ENCODE data around the gene EXOC3L2. TPM values are rescaled to one million over a fixed set of nuclear protein-coding genes. Genes with fewer than 3 reads are reported as not detected.

Gene EXOC3L2
- polyA plus RNA-seq, 3 donors, result not detected

DNA sequence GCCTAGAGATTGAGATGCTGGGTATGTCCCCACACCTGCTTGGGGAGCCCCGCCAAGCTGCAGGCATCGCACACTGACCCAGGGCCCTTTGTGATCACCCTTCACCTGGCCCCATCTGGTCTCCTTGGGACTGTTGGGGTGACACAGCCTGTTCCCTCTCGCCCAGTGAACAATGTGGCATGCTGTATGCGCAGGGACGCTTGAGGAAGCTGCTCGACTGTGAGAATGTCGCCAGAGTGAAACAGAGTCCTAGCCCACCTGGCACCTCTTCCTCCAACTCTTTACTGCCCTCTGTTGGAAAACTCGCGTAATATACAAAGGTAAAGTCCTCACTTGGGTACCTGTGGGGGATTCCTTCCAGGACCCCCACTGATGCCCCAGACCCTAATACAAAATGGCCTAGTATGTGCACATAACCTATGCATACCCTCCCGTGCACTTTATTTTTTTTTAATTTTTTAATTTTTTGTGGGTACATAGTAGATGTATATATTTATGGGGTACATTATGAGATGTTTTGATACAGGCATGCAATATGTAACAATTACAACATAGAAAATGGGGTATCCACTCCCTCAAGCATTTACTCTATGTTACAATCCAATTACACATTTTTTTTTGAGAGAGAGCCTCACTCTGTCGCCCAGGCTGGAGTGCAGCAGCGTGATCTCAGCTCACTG lies 57.6 kb downstream of the EXOC3L2 start:
- no peak overlapping the region for H3K4me2 ChIP-seq (replicated peaks; ENCODE audit: extremely low read depth, low read length, poor library complexity, severe bottlenecking)
- DNase-seq, result peak in 1 of 3 donors; percentile 32
- TF ChIP-seq, protein P1, sequence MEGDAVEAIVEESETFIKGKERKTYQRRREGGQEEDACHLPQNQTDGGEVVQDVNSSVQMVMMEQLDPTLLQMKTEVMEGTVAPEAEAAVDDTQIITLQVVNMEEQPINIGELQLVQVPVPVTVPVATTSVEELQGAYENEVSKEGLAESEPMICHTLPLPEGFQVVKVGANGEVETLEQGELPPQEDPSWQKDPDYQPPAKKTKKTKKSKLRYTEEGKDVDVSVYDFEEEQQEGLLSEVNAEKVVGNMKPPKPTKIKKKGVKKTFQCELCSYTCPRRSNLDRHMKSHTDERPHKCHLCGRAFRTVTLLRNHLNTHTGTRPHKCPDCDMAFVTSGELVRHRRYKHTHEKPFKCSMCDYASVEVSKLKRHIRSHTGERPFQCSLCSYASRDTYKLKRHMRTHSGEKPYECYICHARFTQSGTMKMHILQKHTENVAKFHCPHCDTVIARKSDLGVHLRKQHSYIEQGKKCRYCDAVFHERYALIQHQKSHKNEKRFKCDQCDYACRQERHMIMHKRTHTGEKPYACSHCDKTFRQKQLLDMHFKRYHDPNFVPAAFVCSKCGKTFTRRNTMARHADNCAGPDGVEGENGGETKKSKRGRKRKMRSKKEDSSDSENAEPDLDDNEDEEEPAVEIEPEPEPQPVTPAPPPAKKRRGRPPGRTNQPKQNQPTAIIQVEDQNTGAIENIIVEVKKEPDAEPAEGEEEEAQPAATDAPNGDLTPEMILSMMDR (IDR thresholded peaks at IDR 0.05), result peak; percentile 65
- peaks cover 0 to 12% (median 0%) of the 10 kb centered on the region in 7 donors for H3K9me3 Mint-ChIP-seq
- peaks cover 18% of the 10 kb centered on the region for H4K20me1 ChIP-seq (ENCODE audit: insufficient read depth, low read length)
- no peak overlapping the region for H3K9ac ChIP-seq (ENCODE audit: insufficient read depth, low read length, poor library complexity, severe bottlenecking)
- no peak overlapping the region for H3K27ac Mint-ChIP-seq
- H3K9me3 ChIP-seq (replicated peaks in 1 of 2; ENCODE audit: control insufficient read depth in 1 of 2, insufficient read depth in 1 of 2, low read length in 2 of 2), result no peaks in the 10 kb centered on the region
- peaks cover 3 to 4% of the 10 kb centered on the region in 2 donors for H3K36me3 Mint-ChIP-seq
- H3K4me3 ChIP-seq (replicated peaks in 1 of 3; ENCODE audit: low read depth in 2 of 3, low read length in 3 of 3), result no peak overlapping the region
- H3K27me3 Mint-ChIP-seq (ENCODE audit: low read depth in 3 of 3), result peaks cover 0 to 6% (median 2%) of the 10 kb centered on the region in 3 donors
- intact Hi-C loops (cut with micrococcal nuclease), result loop anchor here in 1 of 2 donors (5.0 kb wide), 1 partner anchor 90 kb away; no protein-coding TSS in a partner anchor
- WGBS (ENCODE audit: insufficient coverage), result 39% methylated on average over 11 of the region's 12 CpGs
- peaks cover 5% of the 10 kb centered on the region for H3K79me2 ChIP-seq (ENCODE audit: insufficient read depth, low read length)
- H2AFZ ChIP-seq (ENCODE audit: insufficient read depth, low read depth, low read length, poor library complexity, severe bottlenecking), result no peak overlapping the region
- peaks cover 22 to 30% of the 10 kb centered on the region in 2 donors for H3K4me1 ChIP-seq (ENCODE audit: control insufficient read depth in 1 of 2, insufficient read depth in 2 of 2, low read length in 2 of 2)
- no peak overlapping the region for H3K4me3 Mint-ChIP-seq
- H3K4me1 Mint-ChIP-seq, result peaks cover 29% of the 10 kb centered on the region
- no peak overlapping the region for H3K27ac ChIP-seq (ENCODE audit: low read depth in 1 of 2, low read length in 2 of 2)
- H3K27me3 ChIP-seq (ENCODE audit: control insufficient read depth in 2 of 2, insufficient read depth in 2 of 2, low read length in 2 of 2), result no peaks in the 10 kb centered on the region
- H3K36me3 ChIP-seq (replicated peaks in 1 of 2; ENCODE audit: control insufficient read depth in 1 of 2, insufficient read depth in 2 of 2, low read length in 2 of 2), result no peaks in the 10 kb centered on the region

DNA sequence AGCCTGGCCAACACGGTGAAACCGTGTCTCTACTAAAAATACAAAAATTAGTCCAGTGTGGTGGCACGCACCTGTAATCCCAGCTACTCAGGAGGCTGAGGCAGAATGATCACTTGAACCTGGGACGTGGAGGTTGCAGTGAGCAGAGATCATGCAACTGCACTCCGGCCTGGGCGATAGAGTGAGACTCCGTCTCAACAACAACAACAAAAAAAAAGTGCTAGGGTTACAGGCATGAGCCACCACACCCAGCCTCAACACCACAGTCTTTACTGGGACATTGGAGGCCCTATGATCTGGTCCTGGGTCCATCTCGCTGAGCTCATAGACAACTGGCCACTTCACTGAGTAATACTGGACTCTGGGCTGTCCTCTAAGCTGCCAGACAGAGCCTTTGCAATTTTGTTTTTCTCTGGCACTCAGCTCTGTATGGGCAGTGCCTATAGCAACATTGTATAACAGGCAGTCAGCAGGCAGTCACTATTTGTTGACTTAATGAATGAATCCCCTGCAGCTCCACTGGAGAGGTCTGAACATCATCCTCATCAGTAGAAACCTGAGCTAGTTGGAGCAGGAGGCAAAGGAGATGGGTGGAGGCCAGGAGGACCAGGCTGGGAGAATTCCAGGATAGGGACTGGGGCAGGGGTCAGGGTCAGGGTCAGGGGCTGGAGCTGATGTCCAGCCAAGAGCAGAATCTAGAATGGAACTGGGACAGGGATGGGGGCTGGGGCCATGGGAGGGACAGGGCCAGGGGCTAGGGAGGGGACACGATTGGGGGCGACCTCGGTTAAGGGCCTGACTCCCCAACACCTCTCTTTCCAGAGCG lies 58.5 kb downstream of the EXOC3L2 start:
- no peak for DNase-seq
- Mint-ChIP-seq H3K27ac (peak overlapping the region in 3 of 7 donors; percentile 46 to 67 (median 64)), H3K4me1 (peaks cover 34% of the 10 kb centered on the region), H3K36me3 (peaks cover 4 to 7% of the 10 kb centered on the region in 2 donors), H3K4me3 (no peak overlapping the region), H3K27me3 (ENCODE audit: low read depth in 3 of 3) (peaks cover 0 to 6% (median 2%) of the 10 kb centered on the region in 3 donors), H3K9me3 (peaks cover 0 to 12% (median 0%) of the 10 kb centered on the region in 7 donors)
- H3K4me1 ChIP-seq (ENCODE audit: control insufficient read depth in 1 of 2, insufficient read depth in 2 of 2, low read length in 2 of 2), result peaks cover 22 to 31% of the 10 kb centered on the region in 2 donors
- no peaks in the 10 kb centered on the region for H3K9me3 ChIP-seq (replicated peaks in 1 of 2; ENCODE audit: control insufficient read depth in 1 of 2, insufficient read depth in 1 of 2, low read length in 2 of 2)
- H3K4me3 ChIP-seq (replicated peaks in 1 of 3; ENCODE audit: low read depth in 2 of 3, low read length in 3 of 3), result no peak overlapping the region
- peaks cover 0 to under 1% of the 10 kb centered on the region in 2 donors for H3K36me3 ChIP-seq (replicated peaks in 1 of 2; ENCODE audit: control insufficient read depth in 1 of 2, insufficient read depth in 2 of 2, low read length in 2 of 2)
- WGBS (ENCODE audit: insufficient coverage), result 95% methylated on average over 7 of the region's 12 CpGs
- peaks cover 10% of the 10 kb centered on the region for H3K79me2 ChIP-seq (ENCODE audit: insufficient read depth, low read length)
- no peak overlapping the region for H2AFZ ChIP-seq (ENCODE audit: insufficient read depth, low read depth, low read length, poor library complexity, severe bottlenecking)
- H3K4me2 ChIP-seq (replicated peaks; ENCODE audit: extremely low read depth, low read length, poor library complexity, severe bottlenecking), result no peak overlapping the region
- H3K9ac ChIP-seq (ENCODE audit: insufficient read depth, low read length, poor library complexity, severe bottlenecking), result no peak overlapping the region
- intact Hi-C loops (cut with micrococcal nuclease), result loop anchor here in 1 of 2 donors (5.0 kb wide), 1 partner anchor 89 kb away; no protein-coding TSS in a partner anchor
- TF ChIP-seq, protein P1 (IDR thresholded peaks at IDR 0.05), result no peak
- no peaks in the 10 kb centered on the region for H3K27me3 ChIP-seq (ENCODE audit: control insufficient read depth in 2 of 2, insufficient read depth in 2 of 2, low read length in 2 of 2)
- H3K27ac ChIP-seq (ENCODE audit: low read depth in 1 of 2, low read length in 2 of 2), result no peak overlapping the region
- H4K20me1 ChIP-seq (ENCODE audit: insufficient read depth, low read length), result peaks cover 20% of the 10 kb centered on the region

Data from CD14-positive monocyte (primary cell).